Sigmoid colon (tissue), 7 donors: ENCODE results near the gene COL25A1. TPM values are rescaled to one million over a fixed set of nuclear protein-coding genes. Genes with fewer than 3 reads are reported as not detected.

ENCODE experiments used
- DNase-seq: peaks from one replicate; pipeline ENCODE4 v3.0.0-alpha.2; 2019
- H3K27ac ChIP-seq, 4 donors: fragments of 200-600 bp; sonication (generic); one replicate each; pipeline ENCODE4 v1.5.1; 2016 to 2019; ENCODE audit warnings: mild to moderate bottlenecking in 1 of 4
- H3K27me3 ChIP-seq, 3 donors: fragments of 200-600 bp; sonication (generic); one replicate each; pipeline ENCODE4 v1.5.1; 2019; ENCODE audit warnings: mild to moderate bottlenecking in 1 of 3
- H3K36me3 ChIP-seq, 4 donors: fragments of 200-600 bp; sonication (generic); one replicate each; pipeline ENCODE4 v1.5.1; 2016 to 2019
- H3K4me1 ChIP-seq, 4 donors: fragments of 200-600 bp; sonication (generic); one replicate each; pipeline ENCODE4 v1.5.1; 2017 to 2019
- H3K4me3 ChIP-seq, 4 donors: fragments of 200-600 bp; sonication (generic); one replicate each; pipeline ENCODE4 v1.5.1; 2017 to 2019; ENCODE audit warnings: mild to moderate bottlenecking in 2 of 4, moderate library complexity in 1 of 4
- H3K9me3 ChIP-seq, 4 donors: fragments of 200-600 bp in 3 of 4; sonication (generic) in 3 of 4; one replicate each; pipeline versions ENCODE4 v1.5.1 to v1.6.1; 2013 to 2019
- EP300 ChIP-seq, 4 donors: sonication (generic); formaldehyde crosslinking; IDR thresholded peaks; one replicate each; pipeline ENCODE4 v1.6.1; 2017; ENCODE audit warnings: antibody characterized with exemption in 4 of 4
- POLR2A ChIP-seq, 2 donors: fragments of 450-650 bp; IDR thresholded peaks; one replicate each; pipeline ENCODE4 v1.6.1; 2016; ENCODE audit warnings: antibody characterized with exemption in 2 of 2, mild to moderate bottlenecking in 2 of 2, moderate library complexity in 2 of 2
- POLR2AphosphoS5 ChIP-seq, 4 donors: sonication (generic); formaldehyde crosslinking; IDR thresholded peaks; one replicate each; pipeline ENCODE4 v1.6.1; 2017; ENCODE audit warnings: antibody characterized with exemption in 4 of 4
- WGBS, 2 donors: extraction: QIAGEN DNeasy Blood & Tissue Kit; methylation state at CpG; one replicate each; pipeline ENCODE4 v1.1.7; 2013; 5-methylcytosine and 5-hydroxymethylcytosine counted together
- intact Hi-C: fragments of 100-400 bp; cut with DNase I; formaldehyde crosslinking; loops from one replicate; pipeline ENCODE4 v1.15.1; 2023
- polyA plus RNA-seq, 3 donors: library from polyadenylated mRNA; stranded (reverse); fragments of 200-250 nt; gene quantifications; one replicate each; pipeline ENCODE4 v1.2.3, GENCODE V29; 2013
- total RNA-seq, 4 donors: library from RNA; depleted of rRNA; stranded (reverse); fragments of >200 nt; gene quantifications; one replicate each; pipeline ENCODE4 v1.1.0, GENCODE V29; 2016
- TF ChIP-seq, protein P1 (sequence below), 4 experiments: fragments of 450-650 bp in 3 of 4; fragments of 200-600 bp in 1 of 4; IDR thresholded peaks; one replicate each; pipeline ENCODE4 v1.5.1; 2016 to 2019; ENCODE audit warnings: antibody characterized with exemption in 4 of 4, mild to moderate bottlenecking in 3 of 4, moderate library complexity in 2 of 4
- donor health status: healthy with polysubstance abuse.
- donor health status: Bipolar disorder and iron deficiency.
- donor health status: healthy.

The COL25A1 gene
- total and polyA plus RNA-seq, 7 donors = 0.15 to 1.4 (median 0.41) TPM; not detected in 2

DNA sequence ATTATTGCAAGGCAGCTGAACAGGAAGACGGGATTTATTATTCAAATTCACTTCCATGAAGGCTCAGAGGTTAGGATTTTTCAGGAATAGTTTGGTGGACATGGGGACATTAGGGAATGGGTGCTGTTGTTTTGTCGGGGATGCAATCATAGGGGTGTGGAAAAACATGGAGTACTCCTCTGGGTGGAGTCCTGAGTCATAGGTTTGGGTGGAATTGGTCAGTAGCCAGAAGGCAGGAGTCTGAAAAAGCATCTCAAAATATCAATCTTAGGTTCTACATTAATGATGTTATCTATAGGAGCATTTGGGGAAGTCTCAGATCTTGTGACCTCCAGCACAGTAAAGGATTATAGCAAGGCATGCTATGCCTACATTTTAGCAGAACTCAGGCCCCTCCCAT, 525.1 kb downstream of the COL25A1 start:
- no peak for TF ChIP-seq POLR2AphosphoS5 (IDR thresholded peaks at IDR 0.05)
- TF ChIP-seq, protein P1, sequence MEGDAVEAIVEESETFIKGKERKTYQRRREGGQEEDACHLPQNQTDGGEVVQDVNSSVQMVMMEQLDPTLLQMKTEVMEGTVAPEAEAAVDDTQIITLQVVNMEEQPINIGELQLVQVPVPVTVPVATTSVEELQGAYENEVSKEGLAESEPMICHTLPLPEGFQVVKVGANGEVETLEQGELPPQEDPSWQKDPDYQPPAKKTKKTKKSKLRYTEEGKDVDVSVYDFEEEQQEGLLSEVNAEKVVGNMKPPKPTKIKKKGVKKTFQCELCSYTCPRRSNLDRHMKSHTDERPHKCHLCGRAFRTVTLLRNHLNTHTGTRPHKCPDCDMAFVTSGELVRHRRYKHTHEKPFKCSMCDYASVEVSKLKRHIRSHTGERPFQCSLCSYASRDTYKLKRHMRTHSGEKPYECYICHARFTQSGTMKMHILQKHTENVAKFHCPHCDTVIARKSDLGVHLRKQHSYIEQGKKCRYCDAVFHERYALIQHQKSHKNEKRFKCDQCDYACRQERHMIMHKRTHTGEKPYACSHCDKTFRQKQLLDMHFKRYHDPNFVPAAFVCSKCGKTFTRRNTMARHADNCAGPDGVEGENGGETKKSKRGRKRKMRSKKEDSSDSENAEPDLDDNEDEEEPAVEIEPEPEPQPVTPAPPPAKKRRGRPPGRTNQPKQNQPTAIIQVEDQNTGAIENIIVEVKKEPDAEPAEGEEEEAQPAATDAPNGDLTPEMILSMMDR (IDR thresholded peaks at IDR 0.05) = no peak
- intact Hi-C loops = no loop called here
- Histone ChIP-seq H3K36me3 (no peaks in the 10 kb centered on the region), H3K4me3 (no peak overlapping the region), H3K4me1 (no peaks in the 10 kb centered on the region), H3K9me3 (no peaks in the 10 kb centered on the region), H3K27me3 (no peaks in the 10 kb centered on the region), H3K27ac (no peak overlapping the region)
- no peak for DNase-seq
- WGBS, 2 donors = 79 to 87% methylated on average over 2 of the region's 2 CpGs

DNA sequence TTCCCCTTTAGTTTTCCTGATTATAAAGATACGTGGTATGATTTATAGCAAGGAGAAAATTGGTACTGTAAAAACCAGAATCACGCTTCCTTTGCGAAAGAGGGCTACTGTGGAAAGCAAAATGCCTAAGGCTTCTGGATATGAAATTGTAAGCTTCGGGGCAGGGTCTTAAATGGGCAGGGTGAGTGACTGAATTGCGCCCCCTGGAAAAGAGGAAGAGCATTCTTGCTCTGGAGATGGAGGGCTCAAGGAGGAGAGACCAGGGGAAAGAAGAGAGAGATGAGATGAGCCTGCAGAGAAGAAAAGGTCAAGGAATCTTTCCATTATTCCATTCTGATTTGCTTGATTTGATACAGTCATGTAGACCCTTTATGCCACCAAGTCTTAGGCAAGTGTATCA, 526.5 kb downstream of the COL25A1 start:
- WGBS, 2 donors = 55 to 79% methylated on average over 5 of the region's 5 CpGs
- no peak overlapping the region for H3K27ac ChIP-seq
- H3K27me3 ChIP-seq = no peaks in the 10 kb centered on the region
- intact Hi-C loops = no loop called here
- TF ChIP-seq, protein P1 (IDR thresholded peaks at IDR 0.05) = no peak
- no peak for TF ChIP-seq POLR2AphosphoS5 (IDR thresholded peaks at IDR 0.05)
- no peak for TF ChIP-seq POLR2A (IDR thresholded peaks at IDR 0.05)
- no peak for TF ChIP-seq EP300 (IDR thresholded peaks at IDR 0.05)
- no peaks in the 10 kb centered on the region for H3K4me1 ChIP-seq
- no peaks in the 10 kb centered on the region for H3K9me3 ChIP-seq
- H3K36me3 ChIP-seq = no peaks in the 10 kb centered on the region
- DNase-seq = no peak
- H3K4me3 ChIP-seq = no peak overlapping the region

DNA sequence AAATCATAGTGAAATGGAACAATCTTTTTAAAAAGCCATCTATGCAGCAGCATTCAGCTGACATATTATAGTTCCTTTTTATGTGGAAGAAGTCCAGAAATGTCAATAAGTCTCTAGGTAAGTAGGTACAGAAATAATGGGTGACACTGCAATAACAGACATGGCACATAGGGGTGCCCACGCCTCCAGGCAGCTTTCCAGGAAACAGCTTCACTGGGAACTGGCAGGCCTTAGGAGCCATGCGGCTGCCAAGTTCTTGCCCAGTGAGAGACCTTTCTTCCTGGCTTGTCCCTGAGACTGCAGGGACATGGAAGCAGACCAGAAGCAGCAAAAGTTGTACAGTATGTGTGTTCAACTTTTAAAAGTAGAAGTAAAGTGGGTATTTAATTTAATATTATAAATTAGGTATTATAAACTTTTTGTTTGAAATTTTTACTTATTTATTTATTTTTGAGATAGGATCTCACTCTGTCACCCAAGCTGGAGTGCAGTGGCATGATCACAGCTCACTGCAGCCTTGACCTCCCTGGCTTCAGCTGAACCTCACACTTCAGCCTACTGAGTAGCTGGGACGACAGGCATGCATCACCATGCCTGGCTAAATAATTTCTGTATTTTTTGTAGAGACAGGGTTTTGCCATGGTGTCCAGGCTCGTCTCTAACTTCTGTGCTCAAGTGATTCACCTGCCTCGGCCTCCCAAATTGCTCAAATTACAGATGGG, 527.5 kb downstream of the COL25A1 start:
- no peaks in the 10 kb centered on the region for H3K9me3 ChIP-seq
- no peak overlapping the region for H3K4me3 ChIP-seq
- intact Hi-C loops = no loop called here
- no peak overlapping the region for H3K27ac ChIP-seq
- WGBS, 2 donors = 67 to 79% methylated on average over 5 of the region's 5 CpGs
- H3K4me1 ChIP-seq = no peaks in the 10 kb centered on the region
- DNase-seq = no peak
- H3K27me3 ChIP-seq = no peaks in the 10 kb centered on the region
- no peaks in the 10 kb centered on the region for H3K36me3 ChIP-seq
- no peak for TF ChIP-seq EP300 (IDR thresholded peaks at IDR 0.05)

DNA sequence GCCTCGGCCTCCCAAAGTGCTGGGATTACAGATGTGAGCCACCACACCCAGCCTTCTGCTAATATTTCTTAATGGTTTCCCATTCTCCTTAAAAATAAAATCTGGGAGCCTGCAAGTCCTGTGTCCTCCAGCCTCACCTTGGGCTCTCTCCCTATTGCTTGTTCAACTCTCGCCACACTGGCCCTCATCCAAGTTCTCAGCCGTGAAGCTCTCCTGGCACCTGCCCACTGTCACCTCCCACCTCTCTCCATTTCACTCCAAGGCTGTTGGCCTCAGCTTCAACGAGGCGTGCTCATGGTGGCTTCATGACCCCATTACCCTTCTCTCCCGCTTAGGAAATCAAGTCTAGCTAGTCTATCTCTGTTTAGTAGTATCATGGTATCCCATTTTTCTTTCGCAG, 530.1 kb downstream of the COL25A1 start:
- no peaks in the 10 kb centered on the region for H3K9me3 ChIP-seq
- H3K4me1 ChIP-seq = no peaks in the 10 kb centered on the region
- WGBS, 2 donors = 82 to 90% methylated on average over 7 of the region's 7 CpGs
- no peak overlapping the region for H3K27ac ChIP-seq
- TF ChIP-seq POLR2AphosphoS5 (IDR thresholded peaks at IDR 0.05) (no peak), EP300 (IDR thresholded peaks at IDR 0.05) (no peak), POLR2A (IDR thresholded peaks at IDR 0.05) (no peak)
- TF ChIP-seq, protein P1 (IDR thresholded peaks at IDR 0.05) = no peak
- H3K4me3 ChIP-seq = no peak overlapping the region
- intact Hi-C loops = no loop called here
- no peak for DNase-seq
- H3K36me3 ChIP-seq = no peaks in the 10 kb centered on the region
- H3K27me3 ChIP-seq = no peaks in the 10 kb centered on the region

DNA sequence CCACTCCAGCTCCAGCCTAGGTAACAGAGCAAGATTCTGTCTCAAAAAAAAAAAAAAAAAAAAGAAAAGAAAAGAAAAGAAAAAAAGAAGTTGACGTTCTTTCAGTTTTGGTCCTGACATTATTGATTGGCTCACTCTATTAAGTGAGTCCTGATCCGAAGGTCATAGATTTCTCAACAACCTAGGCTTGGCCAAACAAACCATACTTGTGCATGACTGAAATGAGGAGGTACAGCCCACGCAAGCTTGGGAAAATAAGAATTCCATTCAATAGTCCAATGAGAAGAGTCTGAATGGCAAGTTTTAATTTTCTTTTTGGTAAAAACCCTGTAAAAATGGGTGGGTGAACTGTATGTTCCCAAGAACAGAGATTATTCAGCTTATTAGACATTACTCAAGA, 536.4 kb downstream of the COL25A1 start:
- H3K27ac ChIP-seq = no peak overlapping the region
- intact Hi-C loops = no loop called here
- 88 to 93% methylated on average over 3 of the region's 3 CpGs for WGBS, 2 donors
- H3K4me3 ChIP-seq = no peak overlapping the region
- TF ChIP-seq POLR2AphosphoS5 (IDR thresholded peaks at IDR 0.05) = no peak
- no peaks in the 10 kb centered on the region for H3K36me3 ChIP-seq
- H3K27me3 ChIP-seq = peaks cover 0 to 17% (median 0%) of the 10 kb centered on the region in 3 donors
- H3K4me1 ChIP-seq = peaks cover 0 to 13% (median 12%) of the 10 kb centered on the region in 4 donors
- H3K9me3 ChIP-seq = no peaks in the 10 kb centered on the region
- DNase-seq = no peak

DNA sequence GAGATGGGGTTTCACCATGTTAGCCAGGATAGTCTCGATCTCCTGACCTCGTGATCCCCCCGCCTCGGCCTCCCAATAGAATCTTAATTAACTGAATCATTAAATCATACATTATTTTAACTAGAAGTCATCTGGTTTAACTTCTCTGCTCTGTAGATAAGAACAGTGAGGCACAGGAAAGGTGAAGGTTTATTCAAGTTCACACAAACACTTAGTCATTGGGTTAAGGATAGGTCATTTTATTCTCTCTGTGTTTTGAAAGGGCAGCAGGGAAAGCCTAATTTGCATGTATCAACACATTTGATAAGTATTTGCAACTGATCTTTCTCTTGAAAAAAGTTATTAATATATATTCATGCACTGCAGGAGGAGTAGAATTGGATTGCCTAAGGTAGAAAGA, 538.5 kb downstream of the COL25A1 start:
- DNase-seq = no peak

More for the DNA sequence above, 538.5 kb downstream of the COL25A1 start:
- Histone ChIP-seq H3K36me3 (no peaks in the 10 kb centered on the region), H3K27ac (no peak overlapping the region), H3K4me1 (peaks cover 0 to 13% (median 12%) of the 10 kb centered on the region in 4 donors), H3K9me3 (no peaks in the 10 kb centered on the region), H3K4me3 (no peak overlapping the region), H3K27me3 (peaks cover 0 to 34% (median 0%) of the 10 kb centered on the region in 3 donors)
- no peak for TF ChIP-seq POLR2A (IDR thresholded peaks at IDR 0.05)
- TF ChIP-seq, protein P1 (IDR thresholded peaks at IDR 0.05) = no peak
- TF ChIP-seq EP300 (IDR thresholded peaks at IDR 0.05) = no peak
- TF ChIP-seq POLR2AphosphoS5 (IDR thresholded peaks at IDR 0.05) = no peak
- intact Hi-C loops = no loop called here
- 92 to 96% methylated on average over 4 of the region's 4 CpGs for WGBS, 2 donors
